Inflammatory macrophage (primary cell): ENCODE measurements around the gene ERICH4.
A peak's percentile ranks its signal among the peaks of the same experiment; 100 is the strongest.
"Not testable (repeated sequence)": the region's sequence is repeated elsewhere in the genome, so short reads cannot be mapped to it uniquely, and the experiment has no call there.

Source experiments
- DNase-seq, 2 donors: peaks; one replicate each; pipeline ENCODE4 v3.0.0-alpha.2; 2020 to 2022

Gene ERICH4

GRCh38 chr19:41415154-41415571 lies 27.8 kb upstream of the ERICH4 start:
- no peak for DNase-seq

- no peak for DNase-seq
These were observed 26.7 kb upstream of the ERICH4 start for GRCh38 chr19:41416194-41416674.

GRCh38 chr19:41420101-41420880 lies 22.7 kb upstream of the ERICH4 start:
- peak; percentile 90 to 93 for DNase-seq

GRCh38 chr19:41421314-41421713 lies 21.6 kb upstream of the ERICH4 start:
- no peak for DNase-seq

GRCh38 chr19:41421973-41422372 lies 21.0 kb upstream of the ERICH4 start:
- no peak for DNase-seq

- DNase-seq = no peak
These were observed 20.5 kb upstream of the ERICH4 start for GRCh38 chr19:41422456-41422855.

- no peak for DNase-seq
These were observed 20.0 kb upstream of the ERICH4 start for GRCh38 chr19:41422955-41423354.

GRCh38 chr19:41424335-41425173 lies 18.4 kb upstream of the ERICH4 start:
- DNase-seq = no peak

- no peak for DNase-seq
These were observed 17.5 kb upstream of the ERICH4 start for GRCh38 chr19:41425174-41426115.

GRCh38 chr19:41426116-41426841 lies 16.7 kb upstream of the ERICH4 start:
- no peak for DNase-seq

GRCh38 chr19:41426952-41427646 lies 15.9 kb upstream of the ERICH4 start, which contains the start of gene B3GNT8:
TSS of gene B3GNT8 (minus strand) at chr19:41427374. CDS start at chr19:41426778, 596 bp downstream.
- DNase-seq = peak; percentile 32 to 42

- DNase-seq = no peak
These were observed 15.1 kb upstream of the ERICH4 start for GRCh38 chr19:41427647-41428480.

GRCh38 chr19:41428481-41428859 lies 14.5 kb upstream of the ERICH4 start:
- DNase-seq = no peak

GRCh38 chr19:41430922-41431321 lies 12.0 kb upstream of the ERICH4 start:
- DNase-seq = no peak

- DNase-seq = peak; percentile 69 to 77
These were observed 11.2 kb upstream of the ERICH4 start for GRCh38 chr19:41431426-41432386.

- no peak for DNase-seq
These were observed 9.8 kb upstream of the ERICH4 start for GRCh38 chr19:41433171-41433570.

GRCh38 chr19:41434450-41434849 lies 8.5 kb upstream of the ERICH4 start:
- no peak for DNase-seq

GRCh38 chr19:41435376-41435775 lies 7.6 kb upstream of the ERICH4 start:
- not testable (repeated sequence) for DNase-seq
